Left cardiac atrium (tissue), 4 donors: ENCODE data around the gene CABLES1. TPM values are rescaled to one million over a fixed set of nuclear protein-coding genes. Genes with fewer than 3 reads are reported as not detected.

Experiments
- ATAC-seq, 2 donors: fragments of 200-7000 bp; cut with Tn5 transposase; one replicate each; pipeline ENCODE4 v1.9.1; 2020; ENCODE audit warnings: mild to moderate bottlenecking in 2 of 2, moderate library complexity in 2 of 2
- DNase-seq: peaks from one replicate; pipeline ENCODE4 v3.0.0-alpha.2; 2020
- intact Hi-C, 2 donors: fragments of 100-400 bp; cut with DNase I; formaldehyde crosslinking; loops; one replicate each; pipeline versions ENCODE4 v1.14.1 to v1.15.1; 2022 to 2023
- total RNA-seq, 2 donors: library from RNA; stranded (reverse); fragmentation: NEBNext Ultra II Directional; extraction: Animal tissue kit (Norgen Biotek cat#: 25700); gene quantifications; one replicate each; pipeline ENCODE4 v1.2.1, GENCODE V29; 2021
- donor health status: DM: no; HTN: yes; CAD: no.
- donor health status: DM: no; HTN: yes; CAD: no; lungs with severe emphysema.
- donor health status: DM: yes; HTN: yes; CAD: no.
- donor health status: Dilated cardiomyopathy.

CABLES1 gene
- total RNA-seq, 2 donors from 2014 or later, result 6.6 to 20.4 TPM

DNA sequence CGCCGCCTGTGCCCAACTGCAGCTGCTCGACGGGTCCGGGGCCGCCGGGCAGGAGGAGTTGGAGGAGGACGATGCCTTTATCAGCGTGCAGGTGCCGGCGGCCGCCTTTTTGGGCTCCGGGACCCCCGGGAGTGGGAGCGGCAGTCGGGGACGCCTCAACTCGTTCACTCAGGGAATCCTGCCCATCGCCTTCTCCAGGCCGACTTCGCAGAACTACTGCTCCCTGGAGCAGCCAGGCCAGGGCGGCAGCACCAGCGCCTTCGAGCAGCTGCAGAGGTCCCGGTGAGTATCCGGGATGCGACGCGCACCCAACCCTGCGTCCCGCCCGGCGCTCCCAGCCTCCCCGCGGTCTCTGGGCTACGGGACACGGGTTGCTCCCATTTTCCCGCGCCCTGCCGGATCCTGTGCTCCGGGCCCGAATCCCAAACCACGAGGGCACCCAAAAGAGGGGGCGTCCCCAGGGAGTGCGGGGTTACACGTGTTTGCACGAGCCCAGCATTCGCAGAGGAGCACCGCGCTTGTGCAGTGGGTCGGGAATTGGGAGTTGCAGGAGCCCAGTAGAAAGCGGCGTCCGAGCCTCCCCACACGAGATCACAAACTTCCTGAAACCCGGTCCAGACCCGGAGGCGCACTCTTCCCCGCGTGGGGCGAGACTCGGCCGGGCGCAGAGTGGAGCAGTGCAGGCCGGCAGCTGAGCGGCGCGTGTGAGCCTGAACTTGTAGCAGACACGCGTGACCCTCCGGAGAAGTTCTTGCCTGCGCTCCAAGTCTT lies 1.2 kb downstream of the CABLES1 start:
- intact Hi-C loops, result loop anchor here in 1 of 2 donors (10.0 kb wide), 1 partner anchor 98 kb away; no protein-coding TSS in a partner anchor
- ATAC-seq (peak; percentile 42 to 52), DNase-seq (peak; percentile 48)

GRCh38 chr18:23137097-23137635 lies 1.9 kb downstream of the CABLES1 start:
- DNase-seq, result no peak
- intact Hi-C loops, result loop anchor here in 1 of 2 donors (10.0 kb wide), 1 partner anchor 98 kb away; no protein-coding TSS in a partner anchor
- ATAC-seq, result no peak

- DNase-seq (peak; percentile 20), ATAC-seq (no peak)
- intact Hi-C loops, result loop anchor here in 1 of 2 donors (2.0 to 10.0 kb wide), 2 partner anchors 97 to 221 kb away; no protein-coding TSS in a partner anchor
Measured at GRCh38 chr18:23137788-23138216, 2.5 kb downstream of the CABLES1 start.

GRCh38 chr18:23138471-23138870 lies 3.2 kb downstream of the CABLES1 start:
- ATAC-seq (peak in 1 of 2 donors; percentile 25), DNase-seq (peak; percentile 43)
- intact Hi-C loops, result loop anchor here in 1 of 2 donors (2.0 to 10.0 kb wide), 2 partner anchors 96 to 220 kb away; no protein-coding TSS in a partner anchor

DNA sequence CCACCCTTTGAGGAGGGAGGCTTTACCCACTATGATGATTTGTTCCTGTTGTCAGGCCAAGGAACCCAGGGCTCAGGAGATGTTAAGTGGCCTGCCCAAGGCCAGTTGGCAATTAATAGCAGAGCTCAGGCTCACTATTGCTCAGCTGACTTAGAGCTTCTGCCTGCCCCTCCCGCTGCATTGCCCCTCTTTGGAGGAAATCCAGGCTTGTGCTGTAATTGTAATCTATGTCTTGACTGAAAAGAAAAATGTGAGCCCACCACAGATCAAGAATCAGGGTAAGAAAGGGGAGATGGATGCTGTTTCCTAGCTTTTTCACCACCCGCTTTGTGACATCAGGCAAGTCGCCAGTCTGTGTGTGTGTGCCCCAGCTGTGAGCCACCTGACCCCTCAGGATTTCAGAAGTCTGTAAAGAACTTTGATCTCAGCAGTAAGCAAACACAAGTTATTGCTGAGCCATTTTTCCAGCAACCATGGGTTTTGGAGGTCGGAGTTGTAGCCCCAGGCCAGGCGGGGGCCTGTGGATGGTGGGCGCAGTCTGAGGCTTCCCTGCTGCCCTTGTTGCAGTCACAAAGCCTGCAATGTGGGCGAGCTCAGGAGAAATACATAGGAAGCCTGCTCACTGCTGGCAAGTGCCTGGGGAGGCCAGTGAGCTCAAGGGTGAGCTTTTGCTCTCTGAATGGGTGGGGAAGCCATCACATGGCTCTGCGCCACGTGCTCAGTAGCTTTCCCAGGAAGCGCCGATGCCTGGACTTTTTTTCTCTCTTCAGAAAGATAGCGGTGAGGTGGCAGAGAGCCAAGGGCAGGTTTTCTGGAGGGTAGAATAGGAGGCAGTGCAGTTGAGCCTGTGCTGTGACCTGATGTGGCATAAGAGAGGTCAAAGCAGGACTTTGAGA lies 6.1 kb downstream of the CABLES1 start:
- intact Hi-C loops, result no loop called here
- DNase-seq, result peak; percentile 64
- peak in 1 of 2 donors; percentile 25 for ATAC-seq

DNA sequence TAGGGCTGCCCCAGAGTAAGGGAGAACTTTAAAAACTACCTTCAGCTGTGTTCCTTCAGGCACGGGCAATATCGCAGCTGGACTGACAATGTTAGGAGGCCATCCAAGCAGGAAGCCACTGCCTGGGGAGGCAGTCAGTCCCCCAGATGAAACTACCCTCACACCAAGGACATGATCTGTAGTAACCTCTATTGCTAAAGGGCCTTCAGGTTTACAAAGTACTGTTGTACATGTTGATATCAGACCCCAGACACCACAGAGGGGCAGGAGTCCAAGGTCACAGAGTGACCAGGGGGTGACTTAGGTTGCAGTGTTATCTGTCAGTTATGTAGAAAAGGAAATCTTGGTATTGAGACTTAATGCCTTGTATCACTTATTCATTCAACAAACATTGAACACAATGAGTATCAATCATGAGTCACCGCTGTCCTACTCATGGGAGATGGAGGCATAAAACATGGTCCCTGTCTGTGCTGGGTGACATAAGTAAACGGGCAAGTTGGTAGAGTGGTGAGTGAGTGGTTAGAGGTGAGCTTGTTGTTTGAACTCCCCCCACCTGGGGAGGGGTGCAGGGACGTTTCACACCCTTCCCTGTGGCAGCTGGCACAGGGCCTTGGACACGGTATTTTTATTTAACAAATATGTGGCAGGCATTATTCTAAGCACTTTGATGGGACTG lies 7.1 kb downstream of the CABLES1 start:
- intact Hi-C loops, result no loop called here
- ATAC-seq (no peak), DNase-seq (no peak)

DNA sequence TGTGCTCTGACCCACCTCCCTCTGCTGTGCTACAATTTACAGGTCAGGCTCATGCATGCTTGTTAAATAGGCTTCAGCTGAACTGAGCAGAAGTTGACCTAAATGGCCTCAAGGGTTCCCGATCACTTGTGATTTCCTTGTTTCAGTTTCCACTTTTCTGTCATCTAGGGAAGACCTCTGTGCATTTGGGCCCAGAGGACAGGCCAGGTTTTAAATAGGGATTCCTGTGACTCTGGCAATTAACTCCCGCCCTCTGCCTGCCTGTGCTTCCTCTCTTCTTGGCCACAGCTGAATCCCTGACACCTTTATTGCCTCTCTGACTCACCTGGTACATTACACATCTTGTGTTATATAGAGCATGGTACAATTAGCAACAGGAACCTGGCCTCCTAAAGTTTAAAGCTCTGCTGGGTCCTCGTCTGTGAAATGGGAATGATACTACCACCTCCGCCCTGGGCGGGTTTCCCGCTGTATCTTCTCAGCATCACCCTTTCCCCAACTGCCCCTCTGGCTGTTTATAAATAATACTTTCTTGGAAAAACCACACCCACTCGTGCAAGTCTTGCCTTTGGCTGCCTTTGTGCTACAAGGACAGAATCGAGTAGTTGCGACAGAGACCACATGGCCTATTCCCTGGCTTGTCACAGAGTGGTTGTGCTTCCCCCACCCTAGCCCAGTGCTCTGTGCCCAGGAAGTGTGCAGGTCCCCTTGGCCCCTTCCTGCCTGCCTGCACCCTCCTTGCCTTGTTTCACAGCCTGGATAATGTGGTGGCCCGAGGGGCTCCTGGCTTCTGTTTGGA lies 7.9 kb downstream of the CABLES1 start:
- intact Hi-C loops, result no loop called here
- ATAC-seq (peak; percentile 53 to 75), DNase-seq (peak; percentile 51)

- DNase-seq (no peak), ATAC-seq (peak; percentile 63 to 74)
- intact Hi-C loops, result no loop called here
Measured at GRCh38 chr18:23143815-23144261, 8.6 kb downstream of the CABLES1 start.

DNA sequence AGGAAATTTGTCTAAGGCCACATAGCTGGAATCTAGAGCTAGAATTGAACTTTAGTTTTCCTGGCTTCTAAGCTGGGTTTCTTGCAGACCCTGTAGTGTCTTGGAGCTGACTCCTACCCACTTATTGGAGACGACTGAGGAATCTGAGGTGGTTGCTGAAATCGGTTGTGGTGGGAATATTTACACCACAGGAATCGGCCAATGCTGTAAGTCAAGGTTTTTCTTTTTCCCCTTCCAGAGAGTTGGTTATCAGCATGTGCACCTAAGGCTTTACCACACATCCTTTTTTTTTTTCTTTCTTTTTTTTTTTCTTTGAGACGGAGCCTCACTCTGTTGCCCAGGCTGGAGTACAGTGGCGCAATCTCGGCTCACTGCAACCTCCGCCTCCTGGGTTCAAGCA lies 9.4 kb downstream of the CABLES1 start:
- intact Hi-C loops, result no loop called here
- no peak for DNase-seq
- no peak for ATAC-seq

GRCh38 chr18:23145621-23146020 lies 10.3 kb downstream of the CABLES1 start:
- ATAC-seq, result no peak
- no peak for DNase-seq
- intact Hi-C loops, result no loop called here

DNA sequence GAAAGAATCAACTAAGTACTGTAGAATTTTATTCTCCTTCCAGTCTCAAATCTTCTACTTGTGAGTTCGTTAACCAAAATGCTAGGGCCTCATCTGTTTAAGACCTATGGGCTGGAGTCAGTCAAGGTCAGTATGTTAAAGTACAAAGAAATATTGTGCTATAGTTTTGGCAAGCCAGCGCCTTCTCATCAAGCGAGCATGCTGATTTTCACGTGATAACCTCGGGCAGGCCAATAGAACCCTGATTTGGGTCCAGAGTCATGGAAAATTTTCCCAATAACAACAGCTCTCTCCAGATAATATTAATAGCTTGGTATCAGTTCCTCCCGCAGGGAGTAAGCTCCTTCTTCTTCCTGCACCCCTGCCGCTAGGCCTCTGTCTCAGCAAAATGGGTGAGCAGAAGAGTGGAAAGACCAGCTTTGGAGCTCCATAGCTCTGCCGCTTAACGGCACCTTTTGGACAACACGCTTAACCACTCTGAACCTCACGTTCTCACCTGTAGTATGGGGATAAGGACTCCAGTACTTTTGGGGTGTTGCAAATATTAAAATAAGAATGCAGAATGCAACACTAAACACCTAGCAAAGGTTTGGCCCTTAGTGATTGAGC lies 11.7 kb downstream of the CABLES1 start:
- ATAC-seq (peak in 1 of 2 donors; percentile 29), DNase-seq (peak; percentile 11)
- intact Hi-C loops, result no loop called here

GRCh38 chr18:23148382-23148781 lies 13.1 kb downstream of the CABLES1 start:
- intact Hi-C loops, result no loop called here
- ATAC-seq, result no peak
- no peak for DNase-seq

DNA sequence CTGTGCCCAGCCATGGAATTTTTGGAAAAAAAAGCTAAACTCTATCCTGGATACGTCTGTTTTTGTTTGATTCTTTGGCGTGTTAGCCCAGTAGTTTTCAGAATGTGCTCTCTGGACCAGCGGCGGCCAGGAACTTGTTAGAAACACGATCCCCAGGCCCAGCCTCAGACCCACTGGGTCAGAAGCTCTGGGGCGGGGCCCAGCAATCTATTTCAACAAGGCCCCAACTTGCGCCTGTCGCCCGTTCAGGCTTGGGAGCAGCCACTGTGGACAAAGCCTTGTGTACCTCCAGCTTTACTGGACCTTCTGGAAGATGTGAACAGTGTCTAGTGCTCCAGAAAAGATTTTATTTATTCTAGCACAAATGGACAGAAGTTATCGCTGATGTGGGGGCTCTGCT lies 14.3 kb downstream of the CABLES1 start:
- intact Hi-C loops, result no loop called here
- ATAC-seq (no peak), DNase-seq (no peak)

- DNase-seq (no peak), ATAC-seq (no peak)
- intact Hi-C loops, result no loop called here
Measured at GRCh38 chr18:23151414-23152099, 16.3 kb downstream of the CABLES1 start.

- intact Hi-C loops, result no loop called here
- DNase-seq, result no peak
- ATAC-seq, result no peak
Measured at GRCh38 chr18:23154030-23154429, 18.7 kb downstream of the CABLES1 start.

DNA sequence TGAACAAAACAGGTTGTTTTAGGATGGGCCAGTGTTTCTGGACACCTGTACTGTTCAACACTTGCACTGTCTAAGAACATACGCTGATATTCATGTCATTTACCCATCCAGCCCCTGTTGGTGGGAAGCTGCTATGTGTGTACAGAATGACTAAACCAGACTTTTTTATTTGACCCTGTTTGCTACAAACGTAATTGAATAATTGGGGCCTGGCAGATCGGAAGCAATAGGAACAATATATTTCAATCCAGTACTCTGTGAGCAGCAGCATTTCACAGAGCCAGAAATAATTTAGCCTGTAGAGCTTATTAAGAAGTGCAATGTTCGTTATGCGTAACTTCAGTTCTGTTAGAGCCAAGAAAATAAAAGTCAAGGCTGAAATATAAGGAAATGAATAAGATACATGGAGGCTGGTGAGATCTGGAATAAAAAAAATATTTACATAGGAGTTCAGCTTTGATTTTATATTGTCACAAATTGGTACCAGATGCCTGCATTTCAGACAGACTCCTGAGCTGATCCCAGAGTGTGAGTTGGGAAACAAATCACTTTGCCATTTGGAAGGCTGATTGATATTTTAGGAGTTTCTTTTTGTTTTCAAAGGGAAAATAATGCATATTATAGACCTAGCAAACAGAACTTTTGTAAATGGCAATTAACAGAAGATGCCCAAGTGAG lies 19.7 kb downstream of the CABLES1 start:
- intact Hi-C loops, result no loop called here
- DNase-seq, result no peak
- no peak for ATAC-seq

DNA sequence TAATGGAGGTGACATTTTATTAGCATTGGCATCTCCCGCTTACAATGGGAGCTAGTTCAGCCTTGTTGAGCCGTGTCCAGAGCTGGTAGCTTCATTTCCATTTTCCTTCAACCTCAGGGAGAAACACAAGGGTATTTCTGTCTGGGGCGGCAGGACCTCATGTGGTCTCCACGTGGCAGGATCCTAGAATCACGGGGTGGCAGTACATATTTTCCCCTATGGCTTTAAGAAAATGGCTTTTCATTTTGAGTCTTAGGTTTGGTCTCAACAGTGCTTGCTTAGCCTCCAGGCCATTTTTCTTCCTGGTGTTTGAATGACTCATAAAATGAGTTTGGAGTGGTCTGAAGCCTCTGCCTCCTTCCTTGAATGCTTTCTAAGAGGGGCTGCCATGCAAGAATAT lies 20.3 kb downstream of the CABLES1 start:
- intact Hi-C loops, result no loop called here
- ATAC-seq, result no peak
- DNase-seq, result no peak
